ENCODE measurements around the gene IL23R.

The IL23R gene

GRCh38 chr1:67165468-67166041, 699 bp upstream of the IL23R start:
- no peaks in the 10 kb centered on the region for H3K9me3 ChIP-seq (ENCODE audit: insufficient read depth, low read length, severe bottlenecking)
- no peak overlapping the region for H3K9ac ChIP-seq (ENCODE audit: low read depth, low read length)
- no peaks in the 10 kb centered on the region for H3K36me3 ChIP-seq (ENCODE audit: insufficient read depth, low read length)
- DNase-seq (no peak), ATAC-seq (ENCODE audit: insufficient read depth, low read depth) (no peak)
- H3K4me1 ChIP-seq (ENCODE audit: insufficient read depth, low read length) = peaks cover 9% of the 10 kb centered on the region
- TF ChIP-seq CTCF (IDR thresholded peaks at IDR 0.05; ENCODE audit: borderline replicate concordance, extremely low read depth, low read length, poor library complexity, severe bottlenecking) (no peak), EZH2 (IDR thresholded peaks at IDR 0.05; ENCODE audit: borderline replicate concordance, low read depth, low read length, severe bottlenecking) (no peak)
- peaks cover 16% of the 10 kb centered on the region for H3K27me3 ChIP-seq (ENCODE audit: insufficient read depth, low read length, poor library complexity)
- H3K4me3 ChIP-seq (ENCODE audit: low read depth in 1 of 2, low read length in 2 of 2) = no peak overlapping the region
- H4K20me1 ChIP-seq (ENCODE audit: insufficient read depth, low read length) = no peaks in the 10 kb centered on the region; the same call in 1 of the 2 replicates
- H3K27ac ChIP-seq (ENCODE audit: low read length) = no peak overlapping the region
- H2AFZ ChIP-seq (ENCODE audit: low read depth, low read length) = no peak overlapping the region
- no peak overlapping the region for H3K4me2 ChIP-seq (ENCODE audit: insufficient read depth, low read length)
- no peaks in the 10 kb centered on the region for H3K79me2 ChIP-seq (ENCODE audit: insufficient read depth, low read length)

GRCh38 chr1:67169496-67169895, 3.2 kb downstream of the IL23R start:
- no peaks in the 10 kb centered on the region; the same call in 1 of the 2 replicates for H4K20me1 ChIP-seq (ENCODE audit: insufficient read depth, low read length)
- H3K79me2 ChIP-seq (ENCODE audit: insufficient read depth, low read length) = no peaks in the 10 kb centered on the region
- DNase-seq = no peak
- TF ChIP-seq CTCF (IDR thresholded peaks at IDR 0.05; ENCODE audit: borderline replicate concordance, extremely low read depth, low read length, poor library complexity, severe bottlenecking) (no peak), EZH2 (IDR thresholded peaks at IDR 0.05; ENCODE audit: borderline replicate concordance, low read depth, low read length, severe bottlenecking) (no peak)
- no peak for ATAC-seq (ENCODE audit: insufficient read depth, low read depth)
- no peaks in the 10 kb centered on the region for H3K36me3 ChIP-seq (ENCODE audit: insufficient read depth, low read length)
- peaks cover 28% of the 10 kb centered on the region for H3K4me1 ChIP-seq (ENCODE audit: insufficient read depth, low read length)
- no peak overlapping the region for H3K4me2 ChIP-seq (ENCODE audit: insufficient read depth, low read length)
- no peak overlapping the region for H3K27ac ChIP-seq (ENCODE audit: low read length)
- H3K9ac ChIP-seq (ENCODE audit: low read depth, low read length) = no peak overlapping the region
- peaks cover 16% of the 10 kb centered on the region for H3K27me3 ChIP-seq (ENCODE audit: insufficient read depth, low read length, poor library complexity)
- no peak overlapping the region for H2AFZ ChIP-seq (ENCODE audit: low read depth, low read length)
- H3K9me3 ChIP-seq (ENCODE audit: insufficient read depth, low read length, severe bottlenecking) = no peaks in the 10 kb centered on the region
- H3K4me3 ChIP-seq (ENCODE audit: low read depth in 1 of 2, low read length in 2 of 2) = no peak overlapping the region

GRCh38 chr1:67169932-67170331, 3.7 kb downstream of the IL23R start:
- H3K4me1 ChIP-seq (ENCODE audit: insufficient read depth, low read length) = peaks cover 28% of the 10 kb centered on the region
- H3K36me3 ChIP-seq (ENCODE audit: insufficient read depth, low read length) = no peaks in the 10 kb centered on the region
- H3K4me2 ChIP-seq (ENCODE audit: insufficient read depth, low read length) = no peak overlapping the region
- DNase-seq (no peak), ATAC-seq (ENCODE audit: insufficient read depth, low read depth) (no peak)
- TF ChIP-seq CTCF (IDR thresholded peaks at IDR 0.05; ENCODE audit: borderline replicate concordance, extremely low read depth, low read length, poor library complexity, severe bottlenecking) (no peak), EZH2 (IDR thresholded peaks at IDR 0.05; ENCODE audit: borderline replicate concordance, low read depth, low read length, severe bottlenecking) (no peak)
- peaks cover 16% of the 10 kb centered on the region for H3K27me3 ChIP-seq (ENCODE audit: insufficient read depth, low read length, poor library complexity)
- H3K79me2 ChIP-seq (ENCODE audit: insufficient read depth, low read length) = no peaks in the 10 kb centered on the region
- H4K20me1 ChIP-seq (ENCODE audit: insufficient read depth, low read length) = no peaks in the 10 kb centered on the region; the same call in 1 of the 2 replicates
- H3K4me3 ChIP-seq (ENCODE audit: low read depth in 1 of 2, low read length in 2 of 2) = no peak overlapping the region
- H3K27ac ChIP-seq (ENCODE audit: low read length) = no peak overlapping the region
- no peak overlapping the region for H2AFZ ChIP-seq (ENCODE audit: low read depth, low read length)
- no peak overlapping the region for H3K9ac ChIP-seq (ENCODE audit: low read depth, low read length)
- no peaks in the 10 kb centered on the region for H3K9me3 ChIP-seq (ENCODE audit: insufficient read depth, low read length, severe bottlenecking)
